ENCODE results near the gene KRTAP10-2. TPM values are rescaled to one million over a fixed set of nuclear protein-coding genes. Genes with fewer than 3 reads are reported as not detected.

Gene KRTAP10-2
- total RNA-seq, 3 donors from 2014 or later = not detected

DNA sequence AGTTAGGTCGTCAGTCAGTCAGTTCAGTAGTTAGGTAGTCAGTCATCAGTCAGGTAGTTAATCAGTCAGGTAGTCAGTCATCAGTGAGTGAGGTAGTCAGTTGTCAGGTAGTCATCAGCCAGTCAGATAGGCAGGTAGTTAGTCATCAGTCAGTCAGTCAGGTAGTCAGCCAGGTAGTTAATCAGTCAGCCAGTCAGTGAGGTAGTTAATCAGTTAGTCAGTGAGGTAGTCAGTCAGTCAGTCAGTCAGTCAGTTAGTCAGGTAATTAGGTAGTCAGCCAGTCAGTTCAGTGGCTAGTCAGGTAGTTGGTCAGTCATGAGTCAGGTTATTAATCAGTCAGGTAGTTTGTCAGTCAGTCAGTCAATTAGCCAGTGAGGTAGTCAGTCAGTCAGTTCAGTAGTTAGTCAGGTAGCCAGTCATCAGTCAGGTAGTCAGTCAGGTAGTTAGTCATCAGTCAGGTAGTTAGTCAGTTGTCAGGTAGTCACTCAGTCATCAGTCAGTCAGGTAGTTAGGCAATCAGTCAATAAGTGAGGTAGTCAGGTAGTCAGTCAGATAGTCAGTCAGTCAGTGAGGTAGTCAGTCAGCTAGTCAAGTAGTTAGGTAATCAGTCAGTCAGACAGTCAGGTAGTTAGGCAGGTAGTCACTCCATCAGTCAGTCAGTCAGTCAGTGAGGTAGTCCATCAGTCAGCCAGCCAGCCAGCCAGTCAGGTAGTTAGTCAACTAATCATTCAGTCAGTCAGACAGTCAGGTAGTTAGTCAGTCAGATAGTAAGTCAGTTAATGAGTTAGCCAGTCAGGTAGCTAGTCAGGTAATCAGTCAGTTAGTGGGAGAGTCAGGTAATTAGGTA is 27.5 kb downstream of the KRTAP10-2 start:
- TF ChIP-seq POLR2AphosphoS5 (IDR thresholded peaks at IDR 0.05) (no peak), POLR2A (IDR thresholded peaks at IDR 0.05) (no peak)
- TF ChIP-seq, protein P1, sequence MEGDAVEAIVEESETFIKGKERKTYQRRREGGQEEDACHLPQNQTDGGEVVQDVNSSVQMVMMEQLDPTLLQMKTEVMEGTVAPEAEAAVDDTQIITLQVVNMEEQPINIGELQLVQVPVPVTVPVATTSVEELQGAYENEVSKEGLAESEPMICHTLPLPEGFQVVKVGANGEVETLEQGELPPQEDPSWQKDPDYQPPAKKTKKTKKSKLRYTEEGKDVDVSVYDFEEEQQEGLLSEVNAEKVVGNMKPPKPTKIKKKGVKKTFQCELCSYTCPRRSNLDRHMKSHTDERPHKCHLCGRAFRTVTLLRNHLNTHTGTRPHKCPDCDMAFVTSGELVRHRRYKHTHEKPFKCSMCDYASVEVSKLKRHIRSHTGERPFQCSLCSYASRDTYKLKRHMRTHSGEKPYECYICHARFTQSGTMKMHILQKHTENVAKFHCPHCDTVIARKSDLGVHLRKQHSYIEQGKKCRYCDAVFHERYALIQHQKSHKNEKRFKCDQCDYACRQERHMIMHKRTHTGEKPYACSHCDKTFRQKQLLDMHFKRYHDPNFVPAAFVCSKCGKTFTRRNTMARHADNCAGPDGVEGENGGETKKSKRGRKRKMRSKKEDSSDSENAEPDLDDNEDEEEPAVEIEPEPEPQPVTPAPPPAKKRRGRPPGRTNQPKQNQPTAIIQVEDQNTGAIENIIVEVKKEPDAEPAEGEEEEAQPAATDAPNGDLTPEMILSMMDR (IDR thresholded peaks at IDR 0.05) = no peak
- DNase-seq (ENCODE audit: low spot score in 2 of 2) = no peak
- Histone ChIP-seq H3K9me3 (no peaks in the 10 kb centered on the region), H3K4me1 (no peaks in the 10 kb centered on the region), H3K27me3 (peaks cover 0 to 16% of the 10 kb centered on the region in 2 donors), H3K4me3 (no peak overlapping the region), H3K27ac (no peak overlapping the region), H3K36me3 (no peaks in the 10 kb centered on the region)
- intact Hi-C loops (cut with DNase I; ENCODE audit: low total_unique reads) = loop anchor here (10.0 kb wide), 1 partner anchor 151 kb away; no protein-coding TSS in a partner anchor

DNA sequence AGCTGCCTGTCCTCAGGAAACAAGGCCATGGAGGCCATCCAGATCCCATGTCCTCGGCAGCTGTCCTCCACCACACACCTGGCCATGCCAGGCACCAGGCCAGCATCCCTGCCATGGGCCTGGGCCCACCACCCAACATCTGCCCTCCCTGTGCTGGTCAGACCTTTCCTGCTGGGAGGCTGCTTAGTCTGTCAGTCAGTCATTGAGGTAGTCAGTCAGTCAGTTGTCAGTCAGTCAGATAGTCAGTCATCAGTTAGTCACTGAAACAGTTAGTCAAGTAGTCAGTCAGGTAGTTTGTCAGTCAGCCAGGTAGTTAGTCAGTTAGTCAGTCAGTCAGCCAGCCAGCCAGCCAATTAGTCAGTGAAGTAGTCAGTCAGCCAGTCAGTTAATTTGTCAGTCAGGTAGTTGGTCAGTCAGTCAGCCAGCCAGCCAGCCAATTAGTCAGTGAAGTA is 28.5 kb downstream of the KRTAP10-2 start:
- TF ChIP-seq POLR2AphosphoS5 (IDR thresholded peaks at IDR 0.05) (no peak), POLR2A (IDR thresholded peaks at IDR 0.05) (no peak)
- TF ChIP-seq, protein P1 (IDR thresholded peaks at IDR 0.05) = no peak
- H3K4me1 ChIP-seq = no peaks in the 10 kb centered on the region
- H3K36me3 ChIP-seq = no peaks in the 10 kb centered on the region
- no peak overlapping the region for H3K4me3 ChIP-seq
- intact Hi-C loops (cut with DNase I; ENCODE audit: low total_unique reads) = loop anchor here (10.0 kb wide), 1 partner anchor 152 kb away; no protein-coding TSS in a partner anchor
- H3K27ac ChIP-seq = no peak overlapping the region
- no peaks in the 10 kb centered on the region for H3K9me3 ChIP-seq
- DNase-seq (ENCODE audit: low spot score in 2 of 2) = peak in 1 of 2 donors; percentile 40
- peaks cover 0 to 13% of the 10 kb centered on the region in 2 donors for H3K27me3 ChIP-seq

DNA sequence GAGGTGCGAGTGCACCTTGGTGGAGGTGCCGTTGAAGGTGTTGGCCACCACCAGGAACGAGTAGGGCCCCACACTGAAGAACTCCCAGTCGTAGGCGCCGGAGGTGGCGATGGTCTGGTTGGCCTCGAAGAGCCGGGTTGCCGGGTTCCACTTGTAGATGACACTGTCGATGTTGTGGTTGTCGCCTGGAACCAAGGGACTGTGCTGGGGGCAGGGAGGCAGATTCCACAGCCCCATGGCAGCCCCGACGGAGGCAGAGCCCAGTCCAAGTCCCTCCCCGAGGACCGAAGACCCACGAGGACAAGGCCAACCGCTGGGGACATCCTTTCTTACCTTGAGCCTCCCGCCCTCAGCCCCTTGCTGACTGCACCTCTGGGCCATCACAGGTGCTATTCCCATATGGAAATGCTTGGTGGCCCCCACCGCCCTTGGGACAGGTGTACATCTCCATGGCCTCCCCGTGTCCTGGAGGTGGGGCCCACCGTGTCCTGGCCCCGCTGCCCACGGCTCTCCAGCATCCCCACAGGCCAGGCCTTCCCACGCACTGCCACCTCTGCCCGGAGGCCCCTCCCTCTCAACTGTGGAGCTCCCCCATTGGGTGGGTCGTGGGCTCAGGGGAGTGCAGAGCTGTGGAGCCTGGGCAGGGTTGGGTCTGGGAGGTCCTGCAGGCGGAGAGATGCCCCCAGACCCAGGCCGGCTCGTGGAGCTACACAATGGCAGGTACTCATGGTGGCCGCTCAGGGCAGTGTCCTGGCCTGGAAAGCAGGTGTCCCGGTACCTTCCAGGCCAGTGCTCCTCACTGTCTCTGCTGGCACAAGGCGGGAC is 29.2 kb downstream of the KRTAP10-2 start:
- no peak overlapping the region for H3K4me3 ChIP-seq
- H3K9me3 ChIP-seq = no peaks in the 10 kb centered on the region
- H3K27ac ChIP-seq = no peak overlapping the region
- intact Hi-C loops (cut with DNase I; ENCODE audit: low total_unique reads) = loop anchor here (10.0 kb wide), 1 partner anchor 153 kb away; no protein-coding TSS in a partner anchor
- H3K36me3 ChIP-seq = no peaks in the 10 kb centered on the region
- no peak for TF ChIP-seq POLR2A (IDR thresholded peaks at IDR 0.05)
- peak in 1 of 2 donors; percentile 37 for DNase-seq (ENCODE audit: low spot score in 2 of 2)
- H3K27me3 ChIP-seq = peaks cover 0 to 13% of the 10 kb centered on the region in 2 donors
- no peaks in the 10 kb centered on the region for H3K4me1 ChIP-seq

DNA sequence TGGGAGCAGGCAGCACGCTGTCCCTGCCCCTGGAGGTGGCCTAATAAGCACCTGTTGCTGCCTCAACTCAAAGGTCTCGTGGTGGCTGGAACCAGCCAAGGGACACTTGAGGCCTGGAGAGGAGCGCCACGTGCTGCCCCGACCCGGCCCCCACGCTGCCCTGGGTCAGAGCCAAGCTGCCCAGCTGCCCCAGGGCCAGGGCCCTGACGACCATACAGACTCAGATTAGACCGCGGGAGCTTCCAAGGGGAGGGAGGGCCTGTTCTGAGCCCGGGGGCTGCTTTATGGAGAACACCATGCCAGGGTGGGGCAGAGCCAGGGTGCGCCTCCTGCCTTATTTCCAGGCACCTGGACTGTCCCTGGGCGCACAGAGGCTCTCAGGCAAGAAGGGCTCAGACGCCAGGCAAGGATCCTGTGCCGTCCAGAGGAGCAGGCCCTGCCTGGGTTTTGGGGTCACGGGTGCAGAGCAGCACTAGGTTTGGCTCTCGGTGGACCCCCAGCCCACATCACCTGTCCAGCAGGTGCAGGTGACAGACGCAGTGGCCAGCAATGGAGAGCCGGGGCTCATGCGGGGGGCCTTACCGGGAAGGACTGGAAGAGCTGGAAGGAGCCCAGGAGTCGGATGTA is 29.9 kb downstream of the KRTAP10-2 start:
- Histone ChIP-seq H3K4me1 (no peaks in the 10 kb centered on the region), H3K27me3 (peaks cover 0 to 13% of the 10 kb centered on the region in 2 donors), H3K27ac (no peak overlapping the region), H3K9me3 (no peaks in the 10 kb centered on the region), H3K4me3 (no peak overlapping the region), H3K36me3 (no peaks in the 10 kb centered on the region)
- TF ChIP-seq, protein P1 (IDR thresholded peaks at IDR 0.05) = no peak
- no peak for TF ChIP-seq POLR2A (IDR thresholded peaks at IDR 0.05)
- no peak for TF ChIP-seq POLR2AphosphoS5 (IDR thresholded peaks at IDR 0.05)
- intact Hi-C loops (cut with DNase I; ENCODE audit: low total_unique reads) = loop anchor here (10.0 kb wide), 1 partner anchor 153 kb away; no protein-coding TSS in a partner anchor
- peak in 1 of 2 donors; percentile 40 for DNase-seq (ENCODE audit: low spot score in 2 of 2)

Data from breast epithelium (tissue), 4 donors.